GM12872 (cell line): ENCODE measurements around the gene MPZL3.

ENCODE experiments used
- TF ChIP-seq, protein P1 (sequence below): IDR thresholded peaks from 3 replicates; pipeline ENCODE4 v1.5.1; 2011; ENCODE audit warnings: low read depth, mild to moderate bottlenecking, low read length, moderate library complexity; ENCODE audit not compliant: insufficient read depth

MPZL3 gene

DNA sequence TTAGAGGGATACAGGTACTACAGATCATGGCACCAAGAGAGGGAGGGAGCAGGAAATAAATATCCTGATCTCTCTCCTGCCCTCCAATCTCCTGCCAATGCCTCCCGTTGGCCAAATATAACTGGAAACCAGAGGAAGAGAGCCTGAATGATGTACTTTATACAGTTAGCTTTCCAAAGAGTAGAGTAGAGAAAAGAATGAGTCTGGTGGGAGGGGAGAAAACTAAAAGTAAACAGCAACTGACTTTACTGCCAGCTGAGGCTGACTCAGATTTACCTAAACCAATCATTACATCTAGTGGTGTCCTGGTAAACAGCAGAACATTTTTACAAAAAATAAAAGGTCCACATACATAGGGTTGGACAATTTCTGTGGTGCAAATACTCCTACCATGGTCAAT lies 5.1 kb downstream of the MPZL3 start:
- TF ChIP-seq, protein P1, sequence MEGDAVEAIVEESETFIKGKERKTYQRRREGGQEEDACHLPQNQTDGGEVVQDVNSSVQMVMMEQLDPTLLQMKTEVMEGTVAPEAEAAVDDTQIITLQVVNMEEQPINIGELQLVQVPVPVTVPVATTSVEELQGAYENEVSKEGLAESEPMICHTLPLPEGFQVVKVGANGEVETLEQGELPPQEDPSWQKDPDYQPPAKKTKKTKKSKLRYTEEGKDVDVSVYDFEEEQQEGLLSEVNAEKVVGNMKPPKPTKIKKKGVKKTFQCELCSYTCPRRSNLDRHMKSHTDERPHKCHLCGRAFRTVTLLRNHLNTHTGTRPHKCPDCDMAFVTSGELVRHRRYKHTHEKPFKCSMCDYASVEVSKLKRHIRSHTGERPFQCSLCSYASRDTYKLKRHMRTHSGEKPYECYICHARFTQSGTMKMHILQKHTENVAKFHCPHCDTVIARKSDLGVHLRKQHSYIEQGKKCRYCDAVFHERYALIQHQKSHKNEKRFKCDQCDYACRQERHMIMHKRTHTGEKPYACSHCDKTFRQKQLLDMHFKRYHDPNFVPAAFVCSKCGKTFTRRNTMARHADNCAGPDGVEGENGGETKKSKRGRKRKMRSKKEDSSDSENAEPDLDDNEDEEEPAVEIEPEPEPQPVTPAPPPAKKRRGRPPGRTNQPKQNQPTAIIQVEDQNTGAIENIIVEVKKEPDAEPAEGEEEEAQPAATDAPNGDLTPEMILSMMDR = no peak

DNA sequence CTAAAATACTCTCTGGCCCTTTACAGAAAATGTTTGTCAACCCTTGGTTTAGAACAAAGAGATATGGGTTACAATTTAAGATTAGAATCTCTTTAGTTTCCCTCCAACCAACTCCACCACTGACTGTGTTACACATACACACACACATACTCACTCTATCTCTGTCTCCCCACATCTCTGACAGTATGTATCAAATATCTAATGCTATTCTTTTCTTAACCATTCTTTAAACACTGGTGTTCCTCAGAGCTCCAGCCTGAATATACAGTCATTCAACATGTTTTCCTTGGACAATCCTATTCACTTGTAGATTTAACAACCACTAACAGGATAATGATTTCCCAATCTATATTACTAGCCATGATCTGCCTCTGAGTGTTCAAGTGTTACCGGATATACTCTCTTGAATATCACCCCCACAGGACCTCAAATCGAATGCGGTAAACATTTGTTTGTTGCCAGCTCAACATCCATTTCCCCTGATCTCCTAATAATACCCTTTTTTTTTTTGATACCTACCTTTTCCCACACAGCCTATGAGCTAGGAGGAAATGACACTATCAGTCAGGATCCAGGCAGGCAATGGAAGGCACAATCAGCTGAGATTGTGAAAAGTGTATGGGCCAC lies 6.1 kb downstream of the MPZL3 start:
- TF ChIP-seq, protein P1 = no peak

DNA sequence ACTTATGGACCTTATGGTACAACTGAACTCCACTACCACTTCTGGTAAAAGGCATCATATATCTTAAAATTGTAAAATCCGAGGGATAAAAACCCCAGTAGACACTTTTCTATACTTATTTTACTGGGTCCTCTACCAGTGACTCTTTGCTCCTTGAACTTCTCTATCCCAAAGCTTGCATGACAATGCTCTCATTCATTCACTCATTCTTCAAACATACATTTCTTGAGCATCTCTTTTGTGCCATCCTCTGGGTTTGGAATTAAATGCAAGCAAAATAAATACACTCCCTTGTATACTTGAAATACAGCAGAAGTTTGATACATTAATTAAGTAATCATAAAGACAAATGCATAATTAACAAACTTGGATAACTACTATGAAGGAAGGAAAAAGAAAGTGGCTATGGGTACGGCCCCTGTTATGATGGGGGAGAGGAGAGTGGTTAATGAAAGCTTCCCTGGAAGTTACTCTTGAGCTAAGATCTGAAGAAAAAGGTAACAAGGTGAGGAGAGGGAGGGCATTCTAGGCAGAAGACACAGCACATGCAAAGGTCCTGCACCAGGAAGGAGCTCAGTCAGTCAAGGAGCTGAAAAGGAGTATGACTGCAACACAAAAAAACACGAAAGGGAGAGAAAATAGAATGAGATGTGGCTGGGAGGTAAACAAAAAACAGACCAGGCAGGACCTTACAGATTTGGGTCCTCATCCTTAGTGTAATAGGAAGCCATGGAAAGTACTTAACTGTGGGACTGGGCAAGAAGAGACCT lies 8.0 kb downstream of the MPZL3 start:
- TF ChIP-seq, protein P1 = no peak

DNA sequence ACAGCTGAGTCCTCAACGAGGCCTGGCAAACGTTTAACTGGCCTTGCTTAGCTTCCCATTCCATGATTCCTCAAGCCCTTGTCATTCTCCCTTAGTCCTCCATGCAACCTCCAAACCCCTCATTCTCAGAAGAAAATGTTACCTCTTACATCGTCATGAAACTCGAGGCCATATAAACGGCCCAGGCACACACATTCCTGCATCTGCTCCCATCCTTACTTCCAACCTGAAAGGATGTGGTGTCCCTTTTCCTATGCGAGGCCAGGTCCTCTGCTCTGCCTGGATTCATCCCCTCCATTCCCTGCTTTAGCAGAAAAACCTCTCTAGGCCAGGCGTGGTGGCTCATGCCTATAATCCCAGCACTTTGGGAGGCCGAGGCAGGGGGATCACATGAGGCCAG lies 9.0 kb downstream of the MPZL3 start:
- TF ChIP-seq, protein P1 = no peak

DNA sequence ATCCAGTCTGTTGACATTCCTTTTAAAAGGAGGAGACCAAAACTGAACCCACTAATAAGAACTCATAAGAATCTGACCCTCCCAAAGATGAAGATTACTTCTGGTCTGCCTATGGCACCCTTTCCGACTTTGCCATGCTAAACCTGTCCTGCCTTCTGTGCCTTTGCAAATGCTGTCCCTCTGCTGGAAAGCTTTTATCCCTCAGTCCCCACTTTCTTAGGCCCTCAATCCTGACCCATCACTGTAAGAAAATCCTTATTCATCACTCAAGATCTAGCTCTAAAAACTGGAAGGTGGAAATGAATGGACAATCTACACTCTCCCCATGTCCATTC lies 10.4 kb downstream of the MPZL3 start:
- TF ChIP-seq, protein P1 = no peak

DNA sequence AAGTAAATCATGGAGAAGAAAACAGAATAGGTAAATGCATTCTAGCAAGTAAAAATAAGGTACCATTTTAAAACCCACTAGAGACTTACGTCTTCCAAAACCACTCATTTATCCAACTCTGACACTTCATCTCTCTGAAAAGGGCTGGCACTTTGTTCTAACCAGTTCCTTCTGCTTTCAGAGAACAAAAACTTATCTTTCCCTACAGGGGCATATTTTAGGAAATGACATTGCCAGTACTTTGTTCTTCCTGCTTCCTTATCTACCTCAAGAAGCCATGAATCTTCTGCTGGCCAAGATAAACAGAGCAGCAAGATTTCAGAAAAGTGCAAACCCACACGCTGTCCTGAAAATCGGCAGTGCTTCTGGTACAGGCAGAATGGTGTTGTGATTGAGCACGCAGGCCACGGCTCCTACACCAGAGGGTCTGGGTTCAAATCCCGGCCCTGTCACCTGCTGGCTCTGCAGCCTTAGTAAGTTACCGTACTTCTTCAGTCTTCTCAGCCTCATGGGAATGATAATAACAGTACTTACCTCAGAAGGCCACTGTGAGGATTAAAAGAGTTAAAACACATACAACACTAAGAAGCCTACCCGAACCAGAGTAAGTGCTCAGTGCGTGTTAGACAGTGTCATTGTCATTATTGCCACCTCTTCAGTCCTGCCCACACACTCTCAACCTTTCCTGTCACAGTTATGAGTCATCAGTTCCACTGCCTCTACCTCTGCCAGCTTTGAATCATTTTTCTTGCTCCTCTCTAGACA lies 11.0 kb downstream of the MPZL3 start:
- TF ChIP-seq, protein P1 = no peak

DNA sequence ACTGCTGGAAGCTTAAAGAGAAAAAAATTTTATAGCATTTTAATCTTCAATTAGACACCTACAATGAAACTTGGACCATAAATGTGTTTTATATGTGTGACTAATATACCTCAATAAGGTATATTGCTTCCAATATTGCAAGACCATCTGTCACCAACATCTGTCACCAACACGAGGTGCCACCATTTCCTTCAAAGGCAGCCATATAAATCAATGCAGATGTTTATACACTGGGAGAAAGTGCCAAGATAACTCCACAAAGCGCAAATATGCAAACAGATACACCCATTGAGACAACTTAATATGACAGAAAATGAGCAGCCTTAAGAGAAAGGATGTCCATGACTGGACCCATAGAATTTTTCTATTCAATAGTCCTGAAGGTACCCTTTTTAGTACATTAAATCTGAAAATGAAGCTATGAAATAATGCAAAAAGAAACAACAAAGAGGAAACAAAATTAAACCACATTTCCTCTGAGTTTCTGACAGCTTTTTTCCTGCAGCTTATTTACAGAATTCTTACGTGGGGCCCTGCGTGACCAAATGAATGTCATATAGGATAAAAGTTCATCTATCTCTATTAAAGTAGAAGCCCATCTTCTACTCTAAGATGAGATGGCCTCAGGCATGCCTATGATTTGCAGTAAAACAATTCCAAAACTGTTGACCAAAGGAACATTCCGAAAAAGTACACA lies 12.5 kb downstream of the MPZL3 start:
- TF ChIP-seq, protein P1 = no peak
